ENCODE measurements around the gene SLC25A53.

- TF ChIP-seq GATA2 (IDR thresholded peaks at IDR 0.05; ENCODE audit: low read depth, low read length): no peak
- TF ChIP-seq GATA3 (IDR thresholded peaks at IDR 0.05; ENCODE audit: low read depth, low read length): no peak
Observed at GRCh38 chrX:104105330-104106262, 51.2 kb downstream of the SLC25A53 start.

Data from SH-SY5Y (cell line).